HG02610 (cell line): Measurements from ENCODE around the gene MYEF2.

Experiments
- ATAC-seq: cut with Tn5 transposase; IDR thresholded peaks from one replicate; pipeline ENCODE4 v1.9.1; 2021; ENCODE audit warnings: mild to moderate bottlenecking, moderate library complexity; ENCODE audit not compliant: unreplicated experiment

MYEF2 gene

GRCh38 chr15:48147358-48147757 lies 30.7 kb downstream of the MYEF2 start:
- ATAC-seq, result no peak

DNA sequence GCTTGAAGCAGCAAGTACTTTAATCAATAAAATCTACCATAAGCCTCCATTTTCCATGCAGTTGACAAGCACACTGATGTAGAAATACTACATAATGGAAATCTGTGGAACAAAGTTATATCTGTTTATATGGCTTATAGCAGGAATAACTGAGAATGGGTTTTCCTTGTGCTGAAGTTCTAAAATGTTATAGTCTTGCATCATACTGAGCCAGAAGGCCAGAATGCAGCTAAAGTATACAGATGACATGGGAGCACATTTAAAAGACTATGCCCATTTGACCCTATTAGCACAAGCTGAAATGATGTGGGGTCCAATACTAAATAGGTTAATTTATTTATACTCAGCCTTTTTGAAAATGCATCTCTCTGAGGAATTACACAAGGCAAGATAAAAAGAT lies 32.2 kb downstream of the MYEF2 start:
- no peak for ATAC-seq

DNA sequence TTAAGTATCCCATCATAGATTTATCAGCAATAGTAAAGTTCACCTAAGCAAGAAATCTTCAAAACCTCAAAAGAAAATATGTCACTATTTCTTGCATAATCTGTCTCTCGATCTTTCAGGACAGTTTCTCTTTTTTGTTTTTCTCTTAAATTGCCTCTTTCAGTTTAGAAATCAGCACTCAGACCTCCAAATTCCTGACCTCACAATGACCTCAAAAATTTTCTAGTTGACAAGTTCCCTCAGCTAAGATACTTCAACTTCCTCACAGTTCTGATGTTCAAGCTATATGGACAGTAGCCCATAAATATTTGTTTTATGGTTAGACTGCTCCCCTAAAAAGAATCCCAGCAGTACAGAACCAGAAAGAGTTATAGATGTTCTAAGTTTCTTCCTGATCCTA lies 33.2 kb downstream of the MYEF2 start:
- ATAC-seq, result peak; percentile 64

GRCh38 chr15:48143856-48144255 lies 34.2 kb downstream of the MYEF2 start:
- ATAC-seq, result no peak

- no peak for ATAC-seq
Observed at GRCh38 chr15:48132874-48133273, 45.2 kb downstream of the MYEF2 start.

DNA sequence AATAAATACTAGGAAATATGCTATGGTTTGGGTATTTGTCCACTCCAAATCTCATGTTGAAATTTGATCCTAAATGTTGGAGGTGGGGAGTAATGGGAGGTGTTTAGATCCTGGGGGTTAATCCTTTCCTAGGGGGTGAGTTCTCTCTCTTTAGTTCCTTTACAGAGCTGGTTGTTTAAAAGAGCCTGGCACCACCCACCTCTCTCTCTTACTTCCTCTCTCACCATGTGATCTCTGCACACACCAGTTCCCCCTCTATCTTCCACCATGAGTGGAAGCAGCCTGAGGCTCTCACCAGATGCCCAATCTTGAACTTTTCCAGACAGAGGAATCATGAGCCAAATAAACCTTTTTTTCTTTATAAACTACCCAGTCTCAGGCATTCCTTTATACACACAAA lies 46.8 kb downstream of the MYEF2 start:
- no peak for ATAC-seq

GRCh38 chr15:48126667-48127355 lies 51.3 kb downstream of the MYEF2 start:
- no peak for ATAC-seq

DNA sequence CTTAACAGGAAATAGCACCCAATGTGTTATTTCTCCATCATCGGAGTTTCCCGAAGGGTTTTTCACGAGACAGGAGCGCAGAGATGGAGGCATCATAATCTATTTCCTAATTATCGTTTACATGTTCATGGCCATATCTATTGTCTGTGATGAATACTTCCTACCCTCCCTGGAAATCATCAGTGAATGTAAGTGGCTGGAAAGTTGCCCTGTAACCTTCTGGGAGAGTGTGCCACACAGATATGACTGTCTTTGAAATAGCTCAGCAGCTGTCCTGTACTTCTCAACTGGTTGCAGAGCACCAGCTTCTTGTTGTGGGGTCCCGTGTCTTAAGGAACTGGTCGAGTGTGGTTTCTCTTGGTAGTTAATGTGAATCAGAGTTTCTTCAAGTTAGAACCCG lies 56.2 kb downstream of the MYEF2 start:
- ATAC-seq, result no peak

DNA sequence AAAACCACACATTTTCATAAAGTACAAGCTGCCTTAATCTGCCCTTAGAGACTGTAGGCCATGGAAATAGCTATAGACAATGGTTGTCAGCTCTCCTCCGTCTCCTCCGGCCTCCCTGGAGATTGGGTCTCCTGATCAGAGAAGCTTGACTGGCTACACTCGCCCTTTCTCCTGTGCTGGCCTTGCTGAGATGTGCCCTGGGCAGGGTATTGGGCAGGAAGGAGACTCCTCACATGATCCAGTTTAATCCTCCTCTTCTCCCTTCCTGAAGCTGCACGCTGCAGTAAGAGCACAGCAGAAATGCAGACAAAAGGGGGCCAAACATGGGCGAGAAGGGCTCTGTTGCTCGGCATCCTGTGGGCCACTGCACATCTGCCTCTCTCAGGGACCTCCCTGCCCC lies 57.4 kb downstream of the MYEF2 start, which contains the start of gene SLC24A5:
Gene SLC24A5 (plus strand): TSS at position 246 of the 400 bp plus-strand sequence. CDS start 55 bp downstream, at position 301.
- no peak for ATAC-seq

DNA sequence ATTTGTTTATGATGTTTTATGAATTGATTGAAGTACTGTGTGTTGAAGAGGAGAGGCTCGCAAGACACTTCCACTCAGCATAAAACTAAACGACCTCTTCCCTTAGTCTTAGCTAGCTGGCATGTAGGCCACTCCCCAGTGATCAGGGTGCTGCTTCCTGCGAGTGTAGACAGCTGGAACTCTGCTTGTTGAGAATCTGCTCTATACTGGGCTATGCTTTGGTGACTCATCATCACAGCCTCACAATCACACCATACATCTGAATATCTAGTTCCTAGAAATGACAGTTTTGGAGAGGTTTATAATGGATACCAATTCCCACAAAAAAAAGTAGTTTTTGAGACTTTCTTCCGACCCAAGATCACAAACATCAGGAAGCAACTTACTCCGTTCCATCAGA lies 58.8 kb downstream of the MYEF2 start:
- ATAC-seq, result no peak

DNA sequence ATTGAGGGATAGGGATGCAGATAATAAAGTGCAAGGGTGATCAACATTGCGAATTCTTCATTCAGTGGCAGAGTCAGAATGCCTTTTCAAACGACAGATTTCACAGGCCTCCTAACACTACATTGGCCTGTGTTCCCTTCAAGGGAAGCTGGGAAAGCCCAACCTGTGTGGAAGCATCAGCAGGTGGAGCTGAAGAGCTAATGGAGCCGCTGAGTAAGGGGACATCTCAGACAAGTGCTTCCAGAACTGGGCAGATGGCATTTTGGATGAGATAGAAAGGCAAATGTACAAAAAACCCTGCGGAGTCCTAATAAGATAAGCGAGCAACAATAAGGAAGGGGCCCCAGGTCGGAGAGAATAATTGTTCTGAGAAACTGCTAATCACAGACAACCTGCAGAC lies 65.9 kb downstream of the MYEF2 start:
- ATAC-seq, result no peak

DNA sequence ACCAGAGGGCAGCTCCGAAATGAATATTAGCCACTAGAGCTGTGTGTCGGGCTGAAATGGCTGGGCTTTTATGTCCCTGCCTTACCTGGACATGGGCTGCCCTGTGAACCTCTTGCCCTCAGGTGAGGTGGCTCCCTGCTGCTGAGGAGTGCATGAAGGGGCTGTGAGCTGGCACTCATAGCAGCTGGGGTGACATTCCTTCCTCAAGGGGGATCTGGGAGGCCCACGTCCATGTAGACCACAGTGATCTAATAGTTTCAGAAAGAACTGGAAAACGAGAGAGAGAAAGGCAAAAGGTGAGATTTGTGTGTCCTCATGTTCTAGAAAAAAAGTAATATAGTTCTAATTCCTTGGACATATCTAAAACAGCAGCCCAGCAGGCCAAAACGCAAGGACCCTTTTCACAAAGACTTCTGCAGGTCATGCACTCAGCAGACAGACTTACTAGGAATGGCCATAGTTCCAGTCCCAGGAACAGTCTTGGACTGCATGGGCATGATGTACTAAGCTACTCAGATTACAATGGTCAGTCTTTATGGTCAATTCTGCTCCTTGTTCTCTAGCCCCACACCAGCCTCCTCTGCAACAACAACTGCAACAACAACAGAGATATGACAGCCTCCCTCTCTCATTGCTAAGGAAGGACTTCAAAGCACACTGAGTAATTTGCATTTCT lies 68.1 kb downstream of the MYEF2 start:
- ATAC-seq, result no peak

DNA sequence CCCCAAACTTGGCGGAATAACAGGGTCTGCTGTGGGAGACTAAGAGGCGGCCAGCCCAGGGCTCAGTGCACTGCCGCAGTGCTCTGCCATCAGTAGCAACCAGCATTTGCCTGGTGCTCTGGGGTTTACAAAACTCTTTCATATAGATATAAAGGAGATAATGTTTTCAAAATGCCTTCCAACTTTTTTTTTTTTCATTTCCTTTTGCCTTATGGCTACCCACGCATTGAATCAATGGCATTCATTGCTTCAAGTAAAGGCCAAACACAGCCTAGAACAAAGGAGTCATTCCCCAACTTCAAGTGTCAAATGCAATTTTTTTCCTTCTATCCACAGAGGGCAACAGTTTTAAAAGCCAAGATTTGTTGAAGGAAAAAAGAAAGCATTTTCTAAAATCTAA lies 68.9 kb downstream of the MYEF2 start:
- ATAC-seq, result no peak

DNA sequence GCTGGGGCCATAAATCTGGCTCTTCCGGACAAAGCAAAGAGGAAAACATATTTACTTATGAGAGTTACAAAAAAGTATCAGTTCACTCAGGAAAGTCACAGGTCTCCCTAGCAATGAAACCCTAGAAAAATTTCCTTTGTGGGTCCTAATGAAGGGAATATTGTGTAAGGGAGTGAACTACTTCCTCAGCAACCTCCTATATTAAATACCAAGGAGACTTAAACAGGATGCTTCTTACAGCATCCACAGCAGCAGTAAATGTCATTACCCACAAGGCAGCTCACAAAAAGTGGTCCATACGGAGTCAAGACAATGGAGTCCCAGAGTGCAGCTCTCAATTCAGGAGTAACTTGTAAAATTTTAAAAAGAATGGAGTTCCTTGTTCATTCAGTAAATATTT lies 72.2 kb downstream of the MYEF2 start:
- ATAC-seq, result no peak

DNA sequence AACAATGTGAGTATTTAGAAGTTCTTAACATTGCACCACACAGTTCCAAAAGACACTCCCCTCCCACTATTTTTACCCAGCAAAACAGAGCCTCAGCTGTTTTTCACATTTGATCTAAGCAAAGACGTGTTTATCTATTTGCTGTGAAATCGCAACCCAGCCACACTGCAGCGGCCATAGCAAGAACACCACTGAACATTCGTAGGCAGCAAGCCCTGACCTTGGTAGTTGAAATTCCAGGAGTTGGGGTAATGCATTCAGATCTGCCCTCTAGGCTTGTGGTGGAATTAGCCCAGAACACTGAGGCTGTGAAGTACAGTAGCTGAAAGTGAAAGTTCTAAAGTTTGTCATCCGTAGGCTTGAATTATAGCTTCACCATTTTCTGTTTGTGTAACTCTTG lies 74.4 kb downstream of the MYEF2 start:
- ATAC-seq, result no peak

GRCh38 chr15:48102167-48102566 lies 75.9 kb downstream of the MYEF2 start:
- no peak for ATAC-seq

DNA sequence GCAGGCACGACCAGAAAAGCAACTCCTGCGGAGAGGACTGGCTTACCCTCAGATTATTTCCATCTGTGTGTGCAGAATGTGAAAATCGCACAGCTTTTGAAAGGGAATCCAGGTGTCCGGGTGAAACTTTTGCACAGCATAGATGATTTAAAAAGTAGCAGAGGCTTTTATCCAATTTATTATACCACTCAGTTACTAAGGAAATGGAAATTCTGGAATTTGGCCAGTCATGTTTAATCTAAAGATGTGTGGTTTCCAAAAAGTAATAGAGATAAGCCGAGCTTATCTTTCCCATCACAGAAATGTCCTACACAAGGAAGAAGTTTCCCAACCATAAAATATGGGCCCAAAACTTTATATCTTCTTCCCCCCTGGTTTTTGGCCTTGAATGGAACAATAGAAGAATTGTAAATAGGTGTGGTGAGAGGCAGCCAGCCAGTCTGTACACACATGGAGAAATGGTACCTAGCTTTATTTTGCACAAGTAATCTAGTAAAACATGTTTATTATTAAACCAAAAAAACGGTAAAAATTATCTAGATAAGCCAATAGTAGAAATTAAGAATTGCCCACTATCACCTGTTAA lies 76.6 kb downstream of the MYEF2 start:
- no peak for ATAC-seq

- ATAC-seq, result no peak
Observed at GRCh38 chr15:48097264-48097663, 80.8 kb downstream of the MYEF2 start.

GRCh38 chr15:48096813-48097212 lies 81.3 kb downstream of the MYEF2 start:
- no peak for ATAC-seq

GRCh38 chr15:48096355-48096786 lies 81.7 kb downstream of the MYEF2 start:
- peak; percentile 82 for ATAC-seq

- no peak for ATAC-seq
Observed at GRCh38 chr15:48091522-48091921, 86.6 kb downstream of the MYEF2 start.

DNA sequence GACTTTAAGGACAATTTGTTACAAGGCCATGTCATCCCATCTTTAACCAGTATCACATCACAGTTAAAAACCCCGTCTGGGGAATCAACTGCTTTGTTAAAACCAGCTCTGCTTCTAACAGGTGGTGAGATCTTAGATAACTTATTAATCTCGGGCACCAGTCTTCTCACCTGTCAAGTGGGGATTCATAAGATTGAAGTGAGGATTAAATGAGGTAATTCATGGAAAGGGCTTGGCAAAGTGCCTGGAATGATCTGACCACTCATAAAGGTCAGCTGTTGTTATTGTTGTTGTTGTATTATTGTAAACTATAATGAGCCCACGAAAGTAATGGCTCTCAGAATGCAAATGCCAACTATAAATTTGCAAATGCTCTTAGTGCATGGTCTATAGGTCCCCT lies 87.4 kb downstream of the MYEF2 start:
- no peak for ATAC-seq
